Activated CD4-positive, alpha-beta T cell treated with anti-CD3 and anti-CD28 coated beads, Interleukin-2, amount 10 ng/mL, durations not matched to agents 7 days and 5 days (primary cell): Measurements from ENCODE around the gene SEZ6L. TPM values are rescaled to one million over a fixed set of nuclear protein-coding genes. Genes with fewer than 3 reads are reported as not detected.

Experiments
- CTCF ChIA-PET: fragments of 350-600 bp; sonication (Branson Sonifier 250); formaldehyde crosslinking; loops from one replicate; lab custom pipeline; 2021; ENCODE audit warnings: antibody characterized with exemption; lab: Charles Lee
- POLR2A ChIA-PET: fragments of 350-600 bp; sonication (Branson Sonifier 250); formaldehyde crosslinking; loops from one replicate; lab custom pipeline; 2021; ENCODE audit warnings: antibody characterized with exemption; lab: Charles Lee
- DNase-seq: peaks from one replicate; pipeline ENCODE4 v3.0.0-alpha.2; 2020
- H3K27ac Mint-ChIP-seq: one replicate; pipeline ENCODE4 v1.8.0; 2021; ENCODE audit warnings: mild to moderate bottlenecking, moderate library complexity, mixed read lengths
- H3K27me3 Mint-ChIP-seq: one replicate; pipeline ENCODE4 v1.8.0; 2021; ENCODE audit warnings: mixed read lengths
- H3K36me3 Mint-ChIP-seq: one replicate; pipeline ENCODE4 v1.8.0; 2021; ENCODE audit warnings: low read depth, mixed read lengths
- H3K4me1 Mint-ChIP-seq: one replicate; pipeline ENCODE4 v1.8.0; 2021; ENCODE audit warnings: mixed read lengths
- H3K4me3 Mint-ChIP-seq: one replicate; pipeline ENCODE4 v1.8.0; 2021; ENCODE audit warnings: mild to moderate bottlenecking, moderate library complexity, mixed read lengths
- H3K9me3 Mint-ChIP-seq: one replicate; pipeline ENCODE4 v1.8.0; 2021; ENCODE audit warnings: mixed read lengths
- total RNA-seq, 2 experiments: library from RNA; stranded (reverse); gene quantifications; one replicate each; pipeline ENCODE4 v1.2.3, GENCODE V29; 2021

Gene SEZ6L
- total RNA-seq, 2 experiments from 2014 or later, result not detected

GRCh38 chr22:26234296-26234695 lies 65.0 kb downstream of the SEZ6L start:
- Mint-ChIP-seq H3K36me3 (no peaks in the 10 kb centered on the region), H3K27me3 (no peaks in the 10 kb centered on the region), H3K27ac (no peak overlapping the region), H3K4me3 (no peak overlapping the region), H3K4me1 (no peaks in the 10 kb centered on the region), H3K9me3 (no peaks in the 10 kb centered on the region)
- DNase-seq, result no peak
- CTCF ChIA-PET, result no interaction called here
- POLR2A ChIA-PET, result no interaction called here

GRCh38 chr22:26235792-26236487 lies 66.7 kb downstream of the SEZ6L start:
- no peaks in the 10 kb centered on the region for H3K27me3 Mint-ChIP-seq
- POLR2A ChIA-PET, result no interaction called here
- no peaks in the 10 kb centered on the region for H3K9me3 Mint-ChIP-seq
- no peak overlapping the region for H3K27ac Mint-ChIP-seq
- H3K4me1 Mint-ChIP-seq, result no peaks in the 10 kb centered on the region
- H3K36me3 Mint-ChIP-seq, result no peaks in the 10 kb centered on the region
- H3K4me3 Mint-ChIP-seq, result no peak overlapping the region
- CTCF ChIA-PET, result interaction anchor here (1.6 kb wide), 1 partner anchor 10 kb away, joined by 3 read pairs; no protein-coding TSS in a partner anchor
- no peak for DNase-seq

GRCh38 chr22:26236991-26237390 lies 67.7 kb downstream of the SEZ6L start:
- ChIA-PET CTCF (interaction anchor here (1.0 to 1.6 kb wide), 2 partner anchors 11 to 28 kb away, joined by 3 read pairs; no protein-coding TSS in a partner anchor), POLR2A (no interaction called here)
- Mint-ChIP-seq H3K27me3 (no peaks in the 10 kb centered on the region), H3K9me3 (no peaks in the 10 kb centered on the region), H3K4me1 (no peaks in the 10 kb centered on the region), H3K27ac (no peak overlapping the region), H3K36me3 (no peaks in the 10 kb centered on the region), H3K4me3 (no peak overlapping the region)
- DNase-seq, result no peak

- Mint-ChIP-seq H3K4me3 (no peak overlapping the region), H3K4me1 (no peaks in the 10 kb centered on the region), H3K9me3 (no peaks in the 10 kb centered on the region), H3K27ac (no peak overlapping the region), H3K36me3 (no peaks in the 10 kb centered on the region), H3K27me3 (no peaks in the 10 kb centered on the region)
- CTCF ChIA-PET, result no interaction called here
- no peak for DNase-seq
- POLR2A ChIA-PET, result no interaction called here
These were observed 69.3 kb downstream of the SEZ6L start for GRCh38 chr22:26238596-26238995.

GRCh38 chr22:26239581-26239980 lies 70.3 kb downstream of the SEZ6L start:
- no peak overlapping the region for H3K27ac Mint-ChIP-seq
- no peaks in the 10 kb centered on the region for H3K9me3 Mint-ChIP-seq
- no peak overlapping the region for H3K4me3 Mint-ChIP-seq
- no peaks in the 10 kb centered on the region for H3K27me3 Mint-ChIP-seq
- H3K4me1 Mint-ChIP-seq, result no peaks in the 10 kb centered on the region
- H3K36me3 Mint-ChIP-seq, result no peaks in the 10 kb centered on the region
- DNase-seq, result no peak
- CTCF ChIA-PET, result no interaction called here
- POLR2A ChIA-PET, result no interaction called here

- POLR2A ChIA-PET, result no interaction called here
These were observed 72.1 kb downstream of the SEZ6L start for GRCh38 chr22:26241361-26241760.

GRCh38 chr22:26245001-26245400 lies 75.7 kb downstream of the SEZ6L start:
- Mint-ChIP-seq H3K4me3 (no peak overlapping the region), H3K27me3 (peaks cover 7% of the 10 kb centered on the region), H3K4me1 (no peaks in the 10 kb centered on the region), H3K9me3 (no peaks in the 10 kb centered on the region), H3K27ac (no peak overlapping the region), H3K36me3 (no peaks in the 10 kb centered on the region)
- ChIA-PET POLR2A (no interaction called here), CTCF (no interaction called here)
- DNase-seq, result no peak

More at GRCh38 chr22:26241361-26241760, 72.1 kb downstream of the SEZ6L start:
- H3K4me1 Mint-ChIP-seq, result no peaks in the 10 kb centered on the region
- no peaks in the 10 kb centered on the region for H3K36me3 Mint-ChIP-seq
- no peaks in the 10 kb centered on the region for H3K27me3 Mint-ChIP-seq
- no peak overlapping the region for H3K27ac Mint-ChIP-seq
- DNase-seq, result no peak
- no peak overlapping the region for H3K4me3 Mint-ChIP-seq
- no peaks in the 10 kb centered on the region for H3K9me3 Mint-ChIP-seq
- CTCF ChIA-PET, result interaction anchor here (0.5 to 0.6 kb wide), 2 partner anchors 283 to 794 kb away, joined by 3 read pairs; no protein-coding TSS in a partner anchor

- Mint-ChIP-seq H3K36me3 (no peaks in the 10 kb centered on the region), H3K27me3 (peaks cover 11% of the 10 kb centered on the region), H3K9me3 (no peaks in the 10 kb centered on the region), H3K4me3 (no peak overlapping the region), H3K27ac (no peak overlapping the region), H3K4me1 (no peaks in the 10 kb centered on the region)
- POLR2A ChIA-PET, result no interaction called here
- CTCF ChIA-PET, result interaction anchor here (0.6 kb wide), 1 partner anchor 214 kb away, joined by 3 read pairs; no protein-coding TSS in a partner anchor
- DNase-seq, result no peak
These were observed 77.3 kb downstream of the SEZ6L start for GRCh38 chr22:26246552-26246951.

- peaks cover 15% of the 10 kb centered on the region for H3K27me3 Mint-ChIP-seq
- no peak overlapping the region for H3K4me3 Mint-ChIP-seq
- no peaks in the 10 kb centered on the region for H3K36me3 Mint-ChIP-seq
- no peaks in the 10 kb centered on the region for H3K4me1 Mint-ChIP-seq
- DNase-seq, result no peak
- no peaks in the 10 kb centered on the region for H3K9me3 Mint-ChIP-seq
- ChIA-PET CTCF (no interaction called here), POLR2A (no interaction called here)
- H3K27ac Mint-ChIP-seq, result no peak overlapping the region
These were observed 82.6 kb downstream of the SEZ6L start for GRCh38 chr22:26251869-26252268.

- Mint-ChIP-seq H3K27ac (no peak overlapping the region), H3K9me3 (peaks cover 2% of the 10 kb centered on the region), H3K4me3 (no peak overlapping the region), H3K4me1 (no peaks in the 10 kb centered on the region), H3K27me3 (peaks cover 19% of the 10 kb centered on the region), H3K36me3 (no peaks in the 10 kb centered on the region)
- ChIA-PET POLR2A (no interaction called here), CTCF (interaction anchor here (0.8 kb wide), 1 partner anchor 11 kb away, joined by 3 read pairs; no protein-coding TSS in a partner anchor)
- peak; percentile 30 for DNase-seq
These were observed 90.2 kb downstream of the SEZ6L start for GRCh38 chr22:26259510-26259909.

GRCh38 chr22:26264162-26264561 lies 94.9 kb downstream of the SEZ6L start:
- H3K4me3 Mint-ChIP-seq, result no peak overlapping the region
- ChIA-PET CTCF (interaction anchor here (1.0 kb wide), 1 partner anchor 27 kb away, joined by 3 read pairs; no protein-coding TSS in a partner anchor), POLR2A (no interaction called here)
- peaks cover 14% of the 10 kb centered on the region for H3K27me3 Mint-ChIP-seq
- no peak for DNase-seq
- no peaks in the 10 kb centered on the region for H3K36me3 Mint-ChIP-seq
- no peaks in the 10 kb centered on the region for H3K4me1 Mint-ChIP-seq
- no peak overlapping the region for H3K27ac Mint-ChIP-seq
- H3K9me3 Mint-ChIP-seq, result peaks cover 2% of the 10 kb centered on the region

GRCh38 chr22:26265281-26265680 lies 96.0 kb downstream of the SEZ6L start:
- Mint-ChIP-seq H3K9me3 (peaks cover 2% of the 10 kb centered on the region), H3K36me3 (no peaks in the 10 kb centered on the region), H3K27me3 (peaks cover 10% of the 10 kb centered on the region), H3K4me3 (no peak overlapping the region), H3K4me1 (no peaks in the 10 kb centered on the region), H3K27ac (no peak overlapping the region)
- DNase-seq, result no peak
- ChIA-PET CTCF (interaction anchor here (1.0 kb wide), 1 partner anchor 28 kb away, joined by 3 read pairs; no protein-coding TSS in a partner anchor), POLR2A (no interaction called here)

- peaks cover 10% of the 10 kb centered on the region for H3K27me3 Mint-ChIP-seq
- H3K4me3 Mint-ChIP-seq, result no peak overlapping the region
- ChIA-PET CTCF (no interaction called here), POLR2A (no interaction called here)
- no peaks in the 10 kb centered on the region for H3K36me3 Mint-ChIP-seq
- no peaks in the 10 kb centered on the region for H3K9me3 Mint-ChIP-seq
- H3K4me1 Mint-ChIP-seq, result no peaks in the 10 kb centered on the region
- DNase-seq, result no peak
- no peak overlapping the region for H3K27ac Mint-ChIP-seq
These were observed 96.6 kb downstream of the SEZ6L start for GRCh38 chr22:26265909-26266308.
